Esophagus muscularis mucosa (tissue), 3 donors: ENCODE measurements around the gene PER2.

Experiments used
- CTCF ChIP-seq, 3 experiments: fragments of 200-600 bp in 2 of 3; fragments of 450-650 bp in 1 of 3; sonication (generic) in 2 of 3; IDR thresholded peaks; one replicate each; pipeline ENCODE4 v1.5.1; 2017 to 2019; ENCODE audit warnings: antibody characterized with exemption in 3 of 3, mild to moderate bottlenecking in 2 of 3, moderate library complexity in 1 of 3
- EP300 ChIP-seq: sonication (generic); formaldehyde crosslinking; IDR thresholded peaks from one replicate; pipeline ENCODE4 v1.6.1; 2017; ENCODE audit warnings: antibody characterized with exemption

DNA sequence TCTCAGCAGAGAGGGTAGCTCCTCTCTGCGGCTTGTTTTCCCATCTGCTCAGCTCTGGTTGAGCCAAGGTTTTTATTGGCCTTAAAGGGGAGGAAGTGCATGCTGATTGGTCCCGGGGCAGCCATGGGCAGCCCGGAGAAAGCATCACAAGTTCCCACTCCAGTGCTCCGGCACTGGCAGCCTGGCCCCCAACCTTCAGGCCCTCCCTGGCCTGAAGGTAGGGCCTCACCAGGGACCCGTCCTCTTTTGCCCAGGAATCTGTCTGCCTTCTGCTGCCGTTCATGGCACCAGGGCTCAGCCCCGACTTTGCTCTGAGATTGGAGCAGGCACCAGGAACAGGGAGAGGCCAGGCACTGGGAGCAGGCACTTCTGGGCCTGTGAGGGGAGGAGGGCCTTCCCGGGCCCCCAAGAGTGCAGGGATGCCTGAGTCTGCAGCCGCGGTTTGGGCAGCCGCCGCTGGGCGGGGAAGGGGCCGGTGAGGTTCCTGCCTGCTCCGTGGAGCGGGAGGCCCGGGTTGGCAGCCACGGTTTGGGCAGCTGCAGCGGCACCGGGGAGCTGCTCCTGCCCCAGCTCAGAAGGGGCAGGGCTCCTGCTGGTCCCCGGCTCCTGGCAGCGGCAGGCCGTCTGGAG is 67.4 kb downstream of the PER2 start:
- TF ChIP-seq CTCF (IDR thresholded peaks at IDR 0.05): no peak
- no peak for TF ChIP-seq EP300
